ENCODE data around the gene DOK5. TPM values are rescaled to one million over a fixed set of nuclear protein-coding genes. Genes with fewer than 3 reads are reported as not detected.

The DOK5 gene
- total and polyA plus RNA-seq, 2 donors (not counting 3 experiments of a cell fraction or from before 2014, with no cell fraction given), result 3.5 to 14.2 TPM

- intact Hi-C loops (cut with micrococcal nuclease), result loop anchor here (5.0 kb wide), 2 partner anchors 1581 to 1676 kb away; partner anchors contain the start of gene MC3R
- DNase-seq (ENCODE audit: low read depth, low spot score) (no peak), FAIRE-seq (no peak)
- CTCF ChIA-PET, result no interaction called here
- no peaks in the 10 kb centered on the region for H4K20me1 ChIP-seq (replicated peaks; ENCODE audit: control insufficient read depth, extremely low read depth, insufficient read depth, low read length)
- H3K36me3 ChIP-seq (ENCODE audit: control insufficient read depth in 2 of 2, extremely low read depth in 1 of 2, insufficient read depth in 2 of 2, low read length in 2 of 2), result no peaks in the 10 kb centered on the region
- H3K79me2 ChIP-seq (ENCODE audit: control insufficient read depth, insufficient read depth, low read length), result no peaks in the 10 kb centered on the region
- no peak overlapping the region for H2AFZ ChIP-seq (ENCODE audit: low read depth, low read length)
- no peaks in the 10 kb centered on the region for H3K9me1 ChIP-seq (replicated peaks; ENCODE audit: control insufficient read depth, extremely low read depth, insufficient read depth, low read length)
- H3K27me3 ChIP-seq (ENCODE audit: control insufficient read depth in 2 of 2, insufficient read depth in 2 of 2, low read length in 2 of 2), result no peaks in the 10 kb centered on the region
- TF ChIP-seq FOS (IDR thresholded peaks at IDR 0.05; ENCODE audit: borderline replicate concordance, insufficient read depth, low read length), result no peak
- TF ChIP-seq GATA2 (IDR thresholded peaks at IDR 0.05; ENCODE audit: insufficient read depth, insufficient read length, low read depth, low read length), result no peak
- TF ChIP-seq, protein P1, sequence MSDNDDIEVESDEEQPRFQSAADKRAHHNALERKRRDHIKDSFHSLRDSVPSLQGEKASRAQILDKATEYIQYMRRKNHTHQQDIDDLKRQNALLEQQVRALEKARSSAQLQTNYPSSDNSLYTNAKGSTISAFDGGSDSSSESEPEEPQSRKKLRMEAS (IDR thresholded peaks at IDR 0.05; ENCODE audit: insufficient read depth, insufficient read length), result no peak
- no peak for TF ChIP-seq JUN (IDR thresholded peaks at IDR 0.05; ENCODE audit: borderline replicate concordance, insufficient read depth, insufficient read length, low read depth)
- TF ChIP-seq POLR2A (IDR thresholded peaks at IDR 0.05; ENCODE audit: low read depth, low read length), result no peak
- TF ChIP-seq, protein P2, sequence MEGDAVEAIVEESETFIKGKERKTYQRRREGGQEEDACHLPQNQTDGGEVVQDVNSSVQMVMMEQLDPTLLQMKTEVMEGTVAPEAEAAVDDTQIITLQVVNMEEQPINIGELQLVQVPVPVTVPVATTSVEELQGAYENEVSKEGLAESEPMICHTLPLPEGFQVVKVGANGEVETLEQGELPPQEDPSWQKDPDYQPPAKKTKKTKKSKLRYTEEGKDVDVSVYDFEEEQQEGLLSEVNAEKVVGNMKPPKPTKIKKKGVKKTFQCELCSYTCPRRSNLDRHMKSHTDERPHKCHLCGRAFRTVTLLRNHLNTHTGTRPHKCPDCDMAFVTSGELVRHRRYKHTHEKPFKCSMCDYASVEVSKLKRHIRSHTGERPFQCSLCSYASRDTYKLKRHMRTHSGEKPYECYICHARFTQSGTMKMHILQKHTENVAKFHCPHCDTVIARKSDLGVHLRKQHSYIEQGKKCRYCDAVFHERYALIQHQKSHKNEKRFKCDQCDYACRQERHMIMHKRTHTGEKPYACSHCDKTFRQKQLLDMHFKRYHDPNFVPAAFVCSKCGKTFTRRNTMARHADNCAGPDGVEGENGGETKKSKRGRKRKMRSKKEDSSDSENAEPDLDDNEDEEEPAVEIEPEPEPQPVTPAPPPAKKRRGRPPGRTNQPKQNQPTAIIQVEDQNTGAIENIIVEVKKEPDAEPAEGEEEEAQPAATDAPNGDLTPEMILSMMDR (IDR thresholded peaks at IDR 0.05; ENCODE audit: extremely low read depth in 1 of 2, insufficient read depth in 1 of 2, low read depth in 1 of 2, low read length in 2 of 2), result no peak
- no peak for TF ChIP-seq EZH2 (IDR thresholded peaks at IDR 0.05; ENCODE audit: borderline replicate concordance, low read depth, low read length, severe bottlenecking)
- TF ChIP-seq MYC (IDR thresholded peaks at IDR 0.05; ENCODE audit: low read depth, low read length), result no peak
- TF ChIP-seq POLR2AphosphoS5 (IDR thresholded peaks at IDR 0.05; ENCODE audit: insufficient read depth, low read depth, low read length), result no peak
- POLR2A ChIA-PET, result no interaction called here
- H3K4me2 ChIP-seq (ENCODE audit: insufficient read depth, low read length), result no peak overlapping the region
- H3K9me3 ChIP-seq (replicated peaks; ENCODE audit: control insufficient read depth, insufficient read depth, low read length), result no peaks in the 10 kb centered on the region
- no peaks in the 10 kb centered on the region for H3K4me1 ChIP-seq (ENCODE audit: control insufficient read depth, extremely low read depth, insufficient read depth, low read length)
- dilution Hi-C loops (cut with MboI; ENCODE audit: extremely low pct_ligation_motif_present, low sequenced_read_pairs), result no loop called here
- no peak overlapping the region for H3K27ac ChIP-seq (ENCODE audit: insufficient read depth, low read depth, low read length)
- no peak overlapping the region for H3K4me3 ChIP-seq (replicated peaks in 1 of 3; ENCODE audit: insufficient read depth in 1 of 3, low read depth in 1 of 3, low read length in 3 of 3)
- no peak overlapping the region for H3K9ac ChIP-seq (replicated peaks; ENCODE audit: extremely low read depth, insufficient read depth, low read length)
- no TSS peak for BruUV-seq (replicated peaks)
These were observed 190.4 kb downstream of the DOK5 start for GRCh38 chr20:54665812-54666211.
